ENCODE data around the gene PIGL.

DNA sequence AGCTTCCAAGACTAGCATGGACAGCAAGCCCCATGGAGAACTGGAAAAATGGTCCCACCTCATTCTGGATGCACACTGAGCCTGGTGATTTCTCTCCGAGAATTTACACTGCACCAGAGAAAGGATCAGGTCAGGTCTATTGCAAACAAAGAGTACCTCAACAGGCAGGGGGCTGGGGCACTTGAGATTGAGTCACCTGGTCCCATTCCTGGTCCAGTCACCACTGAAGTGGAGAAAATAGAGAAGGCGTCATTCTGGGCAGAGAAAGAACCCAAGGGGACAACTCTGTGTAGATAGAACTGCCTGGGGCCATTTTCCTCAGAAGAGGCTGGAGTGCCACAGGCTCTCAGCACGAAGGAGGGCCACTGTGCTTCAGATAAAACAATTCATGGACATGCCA, 97.8 kb downstream of the PIGL start:
- TF ChIP-seq, protein P1, sequence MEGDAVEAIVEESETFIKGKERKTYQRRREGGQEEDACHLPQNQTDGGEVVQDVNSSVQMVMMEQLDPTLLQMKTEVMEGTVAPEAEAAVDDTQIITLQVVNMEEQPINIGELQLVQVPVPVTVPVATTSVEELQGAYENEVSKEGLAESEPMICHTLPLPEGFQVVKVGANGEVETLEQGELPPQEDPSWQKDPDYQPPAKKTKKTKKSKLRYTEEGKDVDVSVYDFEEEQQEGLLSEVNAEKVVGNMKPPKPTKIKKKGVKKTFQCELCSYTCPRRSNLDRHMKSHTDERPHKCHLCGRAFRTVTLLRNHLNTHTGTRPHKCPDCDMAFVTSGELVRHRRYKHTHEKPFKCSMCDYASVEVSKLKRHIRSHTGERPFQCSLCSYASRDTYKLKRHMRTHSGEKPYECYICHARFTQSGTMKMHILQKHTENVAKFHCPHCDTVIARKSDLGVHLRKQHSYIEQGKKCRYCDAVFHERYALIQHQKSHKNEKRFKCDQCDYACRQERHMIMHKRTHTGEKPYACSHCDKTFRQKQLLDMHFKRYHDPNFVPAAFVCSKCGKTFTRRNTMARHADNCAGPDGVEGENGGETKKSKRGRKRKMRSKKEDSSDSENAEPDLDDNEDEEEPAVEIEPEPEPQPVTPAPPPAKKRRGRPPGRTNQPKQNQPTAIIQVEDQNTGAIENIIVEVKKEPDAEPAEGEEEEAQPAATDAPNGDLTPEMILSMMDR (conservative IDR thresholded peaks at IDR 0.05; ENCODE audit: low read depth, low read length): no peak
- TF ChIP-seq MAZ (IDR thresholded peaks at IDR 0.05; ENCODE audit: borderline replicate concordance, low read depth, low read length): no peak
- no peak for TF ChIP-seq RAD21 (IDR thresholded peaks at IDR 0.05; ENCODE audit: low read length)
- TF ChIP-seq POLR2A (IDR thresholded peaks at IDR 0.05; ENCODE audit: low read depth, low read length): no peak
- TF ChIP-seq CEBPB (IDR thresholded peaks at IDR 0.05; ENCODE audit: low read depth, low read length): no peak
- no peak for TF ChIP-seq RCOR1 (IDR thresholded peaks at IDR 0.05; ENCODE audit: insufficient replicate concordance, low read length)
- no peak for TF ChIP-seq RFX5 (IDR thresholded peaks at IDR 0.05; ENCODE audit: low read depth, low read length)
- no peak for TF ChIP-seq NFE2L2 (IDR thresholded peaks at IDR 0.05; ENCODE audit: low read depth, low read length)
- TF ChIP-seq, protein P2, sequence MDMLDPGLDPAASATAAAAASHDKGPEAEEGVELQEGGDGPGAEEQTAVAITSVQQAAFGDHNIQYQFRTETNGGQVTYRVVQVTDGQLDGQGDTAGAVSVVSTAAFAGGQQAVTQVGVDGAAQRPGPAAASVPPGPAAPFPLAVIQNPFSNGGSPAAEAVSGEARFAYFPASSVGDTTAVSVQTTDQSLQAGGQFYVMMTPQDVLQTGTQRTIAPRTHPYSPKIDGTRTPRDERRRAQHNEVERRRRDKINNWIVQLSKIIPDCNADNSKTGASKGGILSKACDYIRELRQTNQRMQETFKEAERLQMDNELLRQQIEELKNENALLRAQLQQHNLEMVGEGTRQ (IDR thresholded peaks at IDR 0.05; ENCODE audit: low read depth, low read length): no peak
- TF ChIP-seq SMC3 (IDR thresholded peaks at IDR 0.05; ENCODE audit: low read depth, low read length): no peak
